HUES6 (cell line): ENCODE measurements around the gene IP6K3.

Experiments used
- H3K27ac ChIP-seq: 2 replicates; pipeline ENCODE4 v1.7.0; 2013; ENCODE audit warnings: low read depth, mild to moderate bottlenecking, low read length, inconsistent platforms
- H3K27me3 ChIP-seq: 2 replicates; pipeline ENCODE4 v1.6.1; 2013; ENCODE audit warnings: low read length; ENCODE audit not compliant: control insufficient read depth, insufficient read depth
- H3K36me3 ChIP-seq: 2 replicates; pipeline ENCODE4 v1.6.1; 2013; ENCODE audit warnings: low read length; ENCODE audit not compliant: control insufficient read depth, insufficient read depth
- H3K4me1 ChIP-seq: 2 replicates; pipeline ENCODE4 v1.6.1; 2013; ENCODE audit warnings: low read length; ENCODE audit not compliant: control insufficient read depth, insufficient read depth
- H3K4me3 ChIP-seq: 2 replicates; pipeline ENCODE4 v1.5.1; 2013; ENCODE audit warnings: low read depth, low read length
- H3K9ac ChIP-seq: one replicate; pipeline ENCODE4 v1.6.1; 2013; ENCODE audit warnings: mild to moderate bottlenecking, low read length
- H3K9me3 ChIP-seq: 2 replicates; pipeline ENCODE4 v1.6.1; 2013; ENCODE audit warnings: low read depth, low read length; ENCODE audit not compliant: control insufficient read depth, insufficient read depth

The IP6K3 gene

DNA sequence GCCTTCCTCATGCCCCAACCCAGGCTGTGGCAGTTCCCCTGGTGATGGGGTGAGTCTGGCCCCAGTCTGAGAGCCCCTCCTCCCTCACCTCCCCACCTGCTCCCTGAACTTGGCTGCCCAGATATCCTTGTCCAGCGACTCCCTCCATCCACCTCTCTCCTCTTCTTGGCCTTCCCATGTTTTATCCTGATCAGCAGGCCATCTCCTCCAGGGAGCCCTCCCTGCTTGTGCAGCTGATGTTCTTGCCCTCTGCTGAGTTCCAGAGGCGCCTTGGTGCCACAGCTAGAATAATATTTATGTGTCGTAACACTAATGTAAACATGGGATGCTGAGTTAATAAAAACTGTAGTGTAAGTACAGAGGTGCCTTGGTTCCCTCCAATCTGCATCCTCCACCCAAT, 10.4 kb upstream of the IP6K3 start:
- Histone ChIP-seq H3K36me3 (no peaks in the 10 kb centered on the region), H3K27ac (no peak overlapping the region), H3K4me1 (peaks cover 12% of the 10 kb centered on the region; the same call in 1 of the 2 replicates), H3K27me3 (no peaks in the 10 kb centered on the region), H3K9me3 (no peaks in the 10 kb centered on the region), H3K9ac (no peak overlapping the region), H3K4me3 (no peak overlapping the region)

DNA sequence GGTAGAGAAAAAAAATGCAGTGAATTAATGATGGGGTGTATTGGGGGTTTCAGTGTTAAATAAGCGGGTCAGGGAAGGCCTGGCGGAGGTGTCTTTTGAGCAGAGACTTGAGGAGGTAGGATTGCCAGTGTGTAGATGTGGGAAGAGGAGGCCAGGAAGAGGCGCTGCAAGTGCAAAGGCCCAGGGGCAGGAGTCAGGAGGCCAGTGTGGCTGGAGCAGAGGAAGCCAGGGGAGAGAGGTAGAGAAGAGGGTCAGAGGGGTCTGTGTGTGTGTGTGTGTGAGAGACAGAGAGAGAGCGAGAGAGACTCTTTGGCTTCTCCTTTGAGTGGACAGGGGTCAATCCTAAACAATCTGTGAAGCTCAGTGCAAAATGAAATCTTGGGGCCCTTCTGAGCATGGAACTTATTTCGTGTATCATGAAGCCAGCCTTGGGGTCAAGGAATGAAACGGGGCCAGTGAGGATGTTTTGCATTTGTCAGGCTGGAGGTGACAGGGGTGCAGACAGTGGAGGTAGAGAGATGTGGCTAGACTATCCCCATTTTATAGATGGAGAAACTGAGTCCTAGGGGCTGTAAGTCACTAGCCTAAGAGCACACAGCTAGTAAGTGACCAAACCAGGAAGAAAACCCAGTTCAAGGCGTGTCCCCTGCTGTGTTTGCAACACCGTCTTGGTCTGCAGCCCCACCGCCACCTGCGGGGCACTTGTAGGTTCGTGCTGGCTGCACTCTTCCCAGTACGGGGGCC, 9.7 kb upstream of the IP6K3 start:
- Histone ChIP-seq H3K27me3 (no peaks in the 10 kb centered on the region), H3K9me3 (no peaks in the 10 kb centered on the region), H3K4me1 (peaks cover 13% of the 10 kb centered on the region; the same call in 1 of the 2 replicates), H3K27ac (no peak overlapping the region), H3K36me3 (no peaks in the 10 kb centered on the region), H3K4me3 (no peak overlapping the region), H3K9ac (no peak overlapping the region)

DNA sequence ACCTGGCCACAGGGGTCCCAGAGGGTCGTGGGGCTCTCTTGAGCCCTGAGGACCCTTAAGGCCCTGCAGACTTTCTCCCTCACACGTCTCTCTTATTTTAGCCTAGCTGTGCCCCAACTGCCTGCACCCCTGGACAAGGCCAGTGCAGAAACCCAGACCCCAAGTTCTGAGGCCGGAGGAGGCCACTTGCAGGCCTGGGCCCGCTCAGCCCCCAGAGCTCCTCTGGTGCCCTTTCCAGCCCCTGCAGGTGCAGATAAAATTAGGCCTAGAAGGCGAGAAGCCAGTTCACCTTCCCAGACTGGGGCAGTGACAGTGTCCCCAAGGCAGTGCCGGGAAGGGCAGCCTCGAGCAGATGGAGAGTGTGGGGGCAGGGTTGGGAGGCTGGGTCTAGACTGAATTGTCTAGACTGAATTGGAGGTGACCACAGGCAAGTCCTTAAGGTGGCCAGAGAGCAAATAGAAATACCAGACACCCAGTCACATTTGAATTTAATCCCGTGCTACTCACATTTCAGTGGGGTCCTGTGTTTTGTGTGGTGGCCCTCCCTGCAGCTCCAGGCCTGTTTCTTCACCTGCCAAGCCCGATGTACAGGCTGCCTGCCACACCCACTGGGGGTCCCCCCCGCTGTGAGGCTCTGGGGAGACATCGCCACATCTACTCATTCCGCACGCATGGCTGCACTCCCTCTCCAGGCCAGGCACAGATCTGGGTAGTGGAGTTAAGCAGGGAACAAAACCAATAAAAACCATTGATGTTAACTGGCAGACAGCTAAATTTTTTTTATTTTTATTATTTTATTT, 8.6 kb upstream of the IP6K3 start:
- H3K9ac ChIP-seq, result no peak overlapping the region
- no peaks in the 10 kb centered on the region for H3K27me3 ChIP-seq
- H3K9me3 ChIP-seq, result no peaks in the 10 kb centered on the region
- peaks cover 21% of the 10 kb centered on the region; the same call in 1 of the 2 replicates for H3K4me1 ChIP-seq
- no peak overlapping the region for H3K4me3 ChIP-seq
- no peaks in the 10 kb centered on the region for H3K36me3 ChIP-seq
- H3K27ac ChIP-seq, result no peak overlapping the region

DNA sequence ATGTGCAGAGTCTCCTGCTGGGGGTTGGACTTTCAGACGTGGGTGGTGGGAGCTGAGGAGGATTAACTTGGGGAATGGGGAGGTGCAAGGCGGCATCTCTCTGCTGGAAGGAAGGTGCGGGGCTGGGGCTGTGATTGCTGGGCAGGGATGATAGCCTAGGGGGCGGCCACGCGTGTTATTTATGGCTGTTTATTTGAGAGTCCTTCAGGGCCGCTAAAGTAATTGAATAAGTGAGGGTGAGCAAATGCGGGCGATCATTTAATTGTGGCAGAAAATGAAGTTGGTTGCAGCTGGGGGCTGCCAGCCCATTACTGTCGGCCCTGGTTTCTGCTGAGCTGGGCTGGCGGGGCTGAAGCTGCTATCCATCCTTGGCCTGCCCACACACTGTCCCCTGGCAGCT, 7.5 kb upstream of the IP6K3 start:
- peaks cover 21% of the 10 kb centered on the region; the same call in 1 of the 2 replicates for H3K4me1 ChIP-seq
- no peaks in the 10 kb centered on the region for H3K36me3 ChIP-seq
- H3K27me3 ChIP-seq, result no peaks in the 10 kb centered on the region
- no peaks in the 10 kb centered on the region for H3K9me3 ChIP-seq
- no peak overlapping the region for H3K9ac ChIP-seq
- H3K4me3 ChIP-seq, result no peak overlapping the region
- no peak overlapping the region for H3K27ac ChIP-seq

DNA sequence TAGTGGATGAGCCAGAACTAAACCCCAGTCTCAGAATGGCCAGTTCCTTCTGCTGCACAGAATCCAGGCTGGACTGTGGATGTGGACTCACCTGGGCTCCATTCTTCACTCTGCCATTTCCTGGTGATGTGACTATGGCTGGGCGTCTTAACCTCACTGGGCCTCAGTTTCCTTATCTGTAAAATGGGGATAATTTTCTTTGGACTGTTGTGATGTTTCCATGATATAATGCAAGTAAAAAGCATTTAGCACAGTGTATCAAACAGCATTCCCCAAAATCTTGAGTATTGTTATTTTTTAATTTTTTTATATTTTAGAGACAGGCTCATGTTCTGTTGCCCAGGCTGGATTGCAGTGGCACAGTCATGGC, 5.9 kb upstream of the IP6K3 start:
- Histone ChIP-seq H3K36me3 (no peaks in the 10 kb centered on the region), H3K27ac (no peak overlapping the region), H3K4me1 (peaks cover 31% of the 10 kb centered on the region; the same call in 1 of the 2 replicates), H3K9me3 (no peaks in the 10 kb centered on the region), H3K9ac (no peak overlapping the region), H3K4me3 (no peak overlapping the region), H3K27me3 (no peaks in the 10 kb centered on the region)

DNA sequence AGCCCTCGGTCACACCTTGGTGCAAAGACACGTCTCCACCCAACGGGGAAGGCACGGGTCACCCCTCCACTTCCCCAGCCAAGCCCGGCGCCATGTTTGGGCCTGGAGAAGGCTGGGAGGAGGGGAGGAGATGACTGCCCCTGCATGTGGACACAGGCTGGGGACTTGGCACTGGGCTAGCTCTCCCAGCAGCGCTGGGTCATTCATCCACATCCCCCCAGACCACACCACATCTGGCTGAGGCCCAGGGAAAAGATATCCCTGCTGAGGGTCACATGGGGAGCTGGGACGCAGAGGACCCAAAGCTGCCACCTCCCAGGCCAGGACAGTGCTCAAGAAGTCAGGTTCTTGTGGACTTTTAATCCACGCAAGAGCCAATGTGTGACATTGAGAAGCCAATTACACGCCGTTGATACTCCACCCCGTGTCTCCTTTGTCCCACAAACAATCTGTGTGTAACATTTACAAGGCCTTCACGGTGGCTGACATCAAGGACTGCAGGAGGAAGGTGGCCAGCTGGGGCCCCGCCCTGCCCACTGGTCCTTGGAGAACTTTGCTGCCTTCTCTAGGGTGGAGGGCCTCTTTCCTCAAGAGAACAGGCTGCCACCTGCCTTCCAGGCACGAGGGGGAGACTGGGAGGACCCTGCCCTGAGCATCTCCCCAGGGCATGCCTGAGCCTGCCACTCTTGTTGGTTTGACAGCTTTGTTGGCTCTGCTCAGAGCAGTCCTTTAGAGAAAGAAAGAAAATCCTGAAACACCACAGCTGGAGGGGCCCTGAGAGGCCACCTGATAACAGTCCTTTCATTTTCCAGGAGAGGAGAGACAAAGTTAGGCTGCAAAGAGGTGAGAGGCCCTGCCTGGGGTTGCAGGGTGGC, 5.3 kb upstream of the IP6K3 start:
- no peaks in the 10 kb centered on the region for H3K9me3 ChIP-seq
- H3K4me3 ChIP-seq, result no peak overlapping the region
- H3K4me1 ChIP-seq, result peaks cover 37% of the 10 kb centered on the region
- no peak overlapping the region for H3K9ac ChIP-seq
- H3K27me3 ChIP-seq, result no peaks in the 10 kb centered on the region
- H3K27ac ChIP-seq, result no peak overlapping the region
- H3K36me3 ChIP-seq, result no peaks in the 10 kb centered on the region

DNA sequence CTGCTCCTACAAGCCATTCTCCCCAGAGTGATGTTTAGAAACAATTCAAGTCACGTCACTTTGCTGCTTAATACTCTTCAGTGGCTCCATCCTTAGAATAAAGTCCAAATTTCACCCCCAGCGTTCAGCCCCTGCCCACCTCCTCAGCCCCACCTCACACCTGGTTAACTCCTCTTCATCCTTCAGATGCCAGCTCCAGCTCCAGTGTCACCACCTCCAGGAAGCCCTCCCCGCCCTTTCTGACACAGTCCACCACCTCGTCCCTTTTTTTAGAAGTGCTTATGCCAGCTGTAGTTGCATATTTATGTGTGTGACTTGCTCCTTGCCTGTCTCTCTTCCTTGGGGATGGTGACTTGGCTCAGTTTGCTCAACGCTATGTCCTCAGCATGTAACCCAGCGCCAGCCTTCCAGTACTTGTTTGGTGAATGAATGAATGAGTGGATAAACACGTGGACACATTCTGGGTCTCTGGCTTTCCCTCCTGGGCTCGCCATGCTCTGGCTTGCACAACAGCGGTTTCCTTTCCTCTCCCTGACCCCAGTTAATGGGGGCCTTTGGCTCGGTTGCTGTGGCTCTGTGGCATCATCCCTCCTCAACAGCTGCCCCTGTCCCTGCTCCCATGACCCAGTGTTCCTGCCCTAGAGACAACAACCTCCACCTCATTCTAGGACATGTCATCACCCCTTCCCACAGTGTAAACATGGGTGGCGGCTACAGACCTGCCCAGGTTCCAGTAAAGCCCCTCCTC, 3.7 kb upstream of the IP6K3 start:
- Histone ChIP-seq H3K27ac (no peak overlapping the region), H3K36me3 (no peaks in the 10 kb centered on the region), H3K9me3 (no peaks in the 10 kb centered on the region), H3K27me3 (no peaks in the 10 kb centered on the region), H3K4me3 (no peak overlapping the region), H3K4me1 (peaks cover 48% of the 10 kb centered on the region), H3K9ac (no peak overlapping the region)

DNA sequence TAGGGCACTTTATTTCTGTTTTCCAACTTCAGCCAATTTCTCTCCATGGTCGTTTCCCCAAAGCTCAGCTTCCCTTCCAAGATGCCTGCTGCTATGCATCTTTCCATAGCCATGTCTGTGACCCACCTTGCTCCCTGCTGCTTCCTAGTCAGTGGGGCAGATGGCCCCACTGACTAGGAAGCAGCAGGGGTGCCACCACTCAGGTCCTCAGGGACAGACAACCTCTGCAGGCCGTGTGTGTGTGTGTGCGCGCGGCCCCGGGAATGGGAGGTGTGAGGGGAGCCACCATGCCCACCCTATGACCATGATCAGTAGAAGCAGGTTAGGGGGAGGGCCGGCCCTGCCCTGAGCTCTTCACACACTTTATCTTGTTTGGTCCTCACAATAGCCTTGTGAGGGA, 2.7 kb upstream of the IP6K3 start:
- Histone ChIP-seq H3K4me1 (peaks cover 53% of the 10 kb centered on the region), H3K27ac (no peak overlapping the region), H3K27me3 (no peaks in the 10 kb centered on the region)

DNA sequence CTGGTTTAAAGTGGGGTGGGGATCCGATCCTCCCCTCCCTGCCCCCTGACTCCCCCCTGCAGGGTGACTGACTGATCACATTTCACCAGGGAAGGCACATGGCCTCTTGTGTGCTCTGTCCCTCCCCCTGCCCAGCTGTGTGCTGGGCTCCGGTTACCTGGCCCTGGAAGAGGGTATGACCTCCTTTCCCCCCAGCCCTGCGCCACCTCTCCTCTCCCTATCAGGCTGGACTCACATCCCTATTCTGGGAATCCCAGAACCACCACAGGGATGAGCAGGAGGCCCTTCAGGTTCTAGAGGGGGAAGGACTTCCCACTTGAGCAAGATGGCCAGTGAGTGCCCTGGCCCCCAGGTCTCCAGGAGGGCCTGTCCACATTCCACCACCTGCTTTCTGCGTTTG, 2.1 kb upstream of the IP6K3 start:
- Histone ChIP-seq H3K9ac (no peak overlapping the region), H3K36me3 (no peaks in the 10 kb centered on the region), H3K9me3 (no peaks in the 10 kb centered on the region), H3K27ac (no peak overlapping the region), H3K4me1 (peaks cover 57% of the 10 kb centered on the region), H3K27me3 (no peaks in the 10 kb centered on the region), H3K4me3 (no peak overlapping the region)

More for the DNA sequence above, 2.7 kb upstream of the IP6K3 start:
- Histone ChIP-seq H3K4me3 (no peak overlapping the region), H3K9me3 (no peaks in the 10 kb centered on the region), H3K36me3 (no peaks in the 10 kb centered on the region), H3K9ac (no peak overlapping the region)

DNA sequence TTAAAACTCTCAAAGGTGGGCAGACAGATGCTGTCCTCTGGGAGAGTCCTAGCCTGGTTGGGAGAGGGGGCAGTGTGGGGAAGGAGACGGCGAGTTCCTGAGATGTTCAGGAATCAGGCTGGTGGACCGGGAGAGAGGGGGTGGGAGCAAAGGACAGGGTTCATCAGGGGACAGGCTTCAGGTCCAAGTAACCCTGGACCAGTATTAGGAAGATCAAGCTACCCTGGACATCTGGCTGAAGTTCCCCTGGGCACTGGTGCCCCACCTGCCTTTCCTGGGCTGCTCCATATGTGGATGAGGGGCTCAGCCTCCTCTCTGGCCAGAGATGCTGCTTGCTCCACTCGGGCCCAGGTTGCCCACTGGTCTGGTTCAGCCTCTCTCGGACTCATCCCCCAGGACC, 1.1 kb upstream of the IP6K3 start:
- Histone ChIP-seq H3K4me3 (no peak overlapping the region), H3K27me3 (no peaks in the 10 kb centered on the region), H3K4me1 (peaks cover 60% of the 10 kb centered on the region), H3K9ac (no peak overlapping the region), H3K36me3 (no peaks in the 10 kb centered on the region), H3K9me3 (no peaks in the 10 kb centered on the region), H3K27ac (no peak overlapping the region)
